ENCODE measurements around the gene KLHL7. TPM values are rescaled to one million over a fixed set of nuclear protein-coding genes. Genes with fewer than 3 reads are reported as not detected.

Gene KLHL7
- total and polyA plus RNA-seq, 9 of the 15 experiments (the other 6 are each of a cell fraction or from before 2014, with no cell fraction given), result 4.2 to 63.1 (median 32.3) TPM

DNA sequence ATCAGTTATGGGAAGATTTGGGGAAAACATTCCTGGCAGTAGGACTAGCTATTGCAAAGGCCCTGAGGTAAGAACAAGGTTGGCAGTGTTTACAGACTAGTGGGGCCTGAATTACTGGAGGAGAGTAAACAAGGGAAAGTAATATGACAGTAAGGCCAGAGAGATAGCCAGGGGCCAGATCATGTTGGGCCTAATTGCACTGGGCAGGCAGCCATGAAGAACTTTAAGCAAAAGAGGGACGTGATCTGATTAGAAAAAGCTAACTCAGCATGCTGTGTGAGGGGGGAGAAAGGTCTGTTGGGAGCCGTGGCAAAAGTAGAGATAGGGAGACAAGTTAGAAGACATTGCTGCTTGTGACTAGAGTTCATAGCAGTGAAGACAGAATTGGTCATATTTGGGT, 85.4 kb downstream of the KLHL7 start (continued):
- TF ChIP-seq, protein P1, sequence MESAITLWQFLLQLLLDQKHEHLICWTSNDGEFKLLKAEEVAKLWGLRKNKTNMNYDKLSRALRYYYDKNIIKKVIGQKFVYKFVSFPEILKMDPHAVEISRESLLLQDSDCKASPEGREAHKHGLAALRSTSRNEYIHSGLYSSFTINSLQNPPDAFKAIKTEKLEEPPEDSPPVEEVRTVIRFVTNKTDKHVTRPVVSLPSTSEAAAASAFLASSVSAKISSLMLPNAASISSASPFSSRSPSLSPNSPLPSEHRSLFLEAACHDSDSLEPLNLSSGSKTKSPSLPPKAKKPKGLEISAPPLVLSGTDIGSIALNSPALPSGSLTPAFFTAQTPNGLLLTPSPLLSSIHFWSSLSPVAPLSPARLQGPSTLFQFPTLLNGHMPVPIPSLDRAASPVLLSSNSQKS (CRISPR knock-in tag; IDR thresholded peaks at IDR 0.05), result no peak
- TF ChIP-seq, protein P2, sequence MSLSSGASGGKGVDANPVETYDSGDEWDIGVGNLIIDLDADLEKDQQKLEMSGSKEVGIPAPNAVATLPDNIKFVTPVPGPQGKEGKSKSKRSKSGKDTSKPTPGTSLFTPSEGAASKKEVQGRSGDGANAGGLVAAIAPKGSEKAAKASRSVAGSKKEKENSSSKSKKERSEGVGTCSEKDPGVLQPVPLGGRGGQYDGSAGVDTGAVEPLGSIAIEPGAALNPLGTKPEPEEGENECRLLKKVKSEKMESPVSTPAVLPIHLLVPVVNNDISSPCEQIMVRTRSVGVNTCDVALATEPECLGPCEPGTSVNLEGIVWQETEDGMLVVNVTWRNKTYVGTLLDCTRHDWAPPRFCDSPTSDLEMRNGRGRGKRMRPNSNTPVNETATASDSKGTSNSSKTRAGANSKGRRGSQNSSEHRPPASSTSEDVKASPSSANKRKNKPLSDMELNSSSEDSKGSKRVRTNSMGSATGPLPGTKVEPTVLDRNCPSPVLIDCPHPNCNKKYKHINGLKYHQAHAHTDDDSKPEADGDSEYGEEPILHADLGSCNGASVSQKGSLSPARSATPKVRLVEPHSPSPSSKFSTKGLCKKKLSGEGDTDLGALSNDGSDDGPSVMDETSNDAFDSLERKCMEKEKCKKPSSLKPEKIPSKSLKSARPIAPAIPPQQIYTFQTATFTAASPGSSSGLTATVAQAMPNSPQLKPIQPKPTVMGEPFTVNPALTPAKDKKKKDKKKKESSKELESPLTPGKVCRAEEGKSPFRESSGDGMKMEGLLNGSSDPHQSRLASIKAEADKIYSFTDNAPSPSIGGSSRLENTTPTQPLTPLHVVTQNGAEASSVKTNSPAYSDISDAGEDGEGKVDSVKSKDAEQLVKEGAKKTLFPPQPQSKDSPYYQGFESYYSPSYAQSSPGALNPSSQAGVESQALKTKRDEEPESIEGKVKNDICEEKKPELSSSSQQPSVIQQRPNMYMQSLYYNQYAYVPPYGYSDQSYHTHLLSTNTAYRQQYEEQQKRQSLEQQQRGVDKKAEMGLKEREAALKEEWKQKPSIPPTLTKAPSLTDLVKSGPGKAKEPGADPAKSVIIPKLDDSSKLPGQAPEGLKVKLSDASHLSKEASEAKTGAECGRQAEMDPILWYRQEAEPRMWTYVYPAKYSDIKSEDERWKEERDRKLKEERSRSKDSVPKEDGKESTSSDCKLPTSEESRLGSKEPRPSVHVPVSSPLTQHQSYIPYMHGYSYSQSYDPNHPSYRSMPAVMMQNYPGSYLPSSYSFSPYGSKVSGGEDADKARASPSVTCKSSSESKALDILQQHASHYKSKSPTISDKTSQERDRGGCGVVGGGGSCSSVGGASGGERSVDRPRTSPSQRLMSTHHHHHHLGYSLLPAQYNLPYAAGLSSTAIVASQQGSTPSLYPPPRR (CRISPR knock-in tag; IDR thresholded peaks at IDR 0.05; ENCODE audit: borderline replicate concordance), result no peak
- TF ChIP-seq RNF2 (IDR thresholded peaks at IDR 0.05) (peak; percentile 37; the same call in 1 of the 2 replicates), ZNF76 (CRISPR knock-in tag; IDR thresholded peaks at IDR 0.05; ENCODE audit: borderline replicate concordance) (no peak), CC2D1A (IDR thresholded peaks at IDR 0.05) (peak; percentile 73; the same call in 1 of the 2 replicates), ZNF584 (CRISPR knock-in tag; IDR thresholded peaks at IDR 0.05; ENCODE audit: low read depth) (no peak), ADNP (tag; IDR thresholded peaks at IDR 0.05) (no peak), ZNF165 (CRISPR knock-in tag; IDR thresholded peaks at IDR 0.05; ENCODE audit: borderline replicate concordance) (no peak), GTF2E2 (tag; IDR thresholded peaks at IDR 0.05) (no peak), RCOR1 (IDR thresholded peaks at IDR 0.05; ENCODE audit: borderline replicate concordance in 1 of 2, low read depth in 2 of 2, low read length in 2 of 2) (peak; percentile 15 to 86; a peak in 2 of 4 replicates), L3MBTL2 (IDR thresholded peaks at IDR 0.05) (0 out of 2 replicates have a peak, but pooled peaks have one; percentile 22), CBFA2T2 (conservative IDR thresholded peaks at IDR 0.05) (peak; percentile 77)
- TF ChIP-seq, protein P3, sequence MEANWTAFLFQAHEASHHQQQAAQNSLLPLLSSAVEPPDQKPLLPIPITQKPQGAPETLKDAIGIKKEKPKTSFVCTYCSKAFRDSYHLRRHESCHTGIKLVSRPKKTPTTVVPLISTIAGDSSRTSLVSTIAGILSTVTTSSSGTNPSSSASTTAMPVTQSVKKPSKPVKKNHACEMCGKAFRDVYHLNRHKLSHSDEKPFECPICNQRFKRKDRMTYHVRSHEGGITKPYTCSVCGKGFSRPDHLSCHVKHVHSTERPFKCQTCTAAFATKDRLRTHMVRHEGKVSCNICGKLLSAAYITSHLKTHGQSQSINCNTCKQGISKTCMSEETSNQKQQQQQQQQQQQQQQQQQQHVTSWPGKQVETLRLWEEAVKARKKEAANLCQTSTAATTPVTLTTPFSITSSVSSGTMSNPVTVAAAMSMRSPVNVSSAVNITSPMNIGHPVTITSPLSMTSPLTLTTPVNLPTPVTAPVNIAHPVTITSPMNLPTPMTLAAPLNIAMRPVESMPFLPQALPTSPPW (CRISPR knock-in tag; IDR thresholded peaks at IDR 0.05), result peak; percentile 94
- TF ChIP-seq, protein P4, sequence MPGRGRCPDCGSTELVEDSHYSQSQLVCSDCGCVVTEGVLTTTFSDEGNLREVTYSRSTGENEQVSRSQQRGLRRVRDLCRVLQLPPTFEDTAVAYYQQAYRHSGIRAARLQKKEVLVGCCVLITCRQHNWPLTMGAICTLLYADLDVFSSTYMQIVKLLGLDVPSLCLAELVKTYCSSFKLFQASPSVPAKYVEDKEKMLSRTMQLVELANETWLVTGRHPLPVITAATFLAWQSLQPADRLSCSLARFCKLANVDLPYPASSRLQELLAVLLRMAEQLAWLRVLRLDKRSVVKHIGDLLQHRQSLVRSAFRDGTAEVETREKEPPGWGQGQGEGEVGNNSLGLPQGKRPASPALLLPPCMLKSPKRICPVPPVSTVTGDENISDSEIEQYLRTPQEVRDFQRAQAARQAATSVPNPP (IDR thresholded peaks at IDR 0.05; ENCODE audit: borderline replicate concordance, insufficient read depth, insufficient read length), result no peak
- TF ChIP-seq, protein P5, sequence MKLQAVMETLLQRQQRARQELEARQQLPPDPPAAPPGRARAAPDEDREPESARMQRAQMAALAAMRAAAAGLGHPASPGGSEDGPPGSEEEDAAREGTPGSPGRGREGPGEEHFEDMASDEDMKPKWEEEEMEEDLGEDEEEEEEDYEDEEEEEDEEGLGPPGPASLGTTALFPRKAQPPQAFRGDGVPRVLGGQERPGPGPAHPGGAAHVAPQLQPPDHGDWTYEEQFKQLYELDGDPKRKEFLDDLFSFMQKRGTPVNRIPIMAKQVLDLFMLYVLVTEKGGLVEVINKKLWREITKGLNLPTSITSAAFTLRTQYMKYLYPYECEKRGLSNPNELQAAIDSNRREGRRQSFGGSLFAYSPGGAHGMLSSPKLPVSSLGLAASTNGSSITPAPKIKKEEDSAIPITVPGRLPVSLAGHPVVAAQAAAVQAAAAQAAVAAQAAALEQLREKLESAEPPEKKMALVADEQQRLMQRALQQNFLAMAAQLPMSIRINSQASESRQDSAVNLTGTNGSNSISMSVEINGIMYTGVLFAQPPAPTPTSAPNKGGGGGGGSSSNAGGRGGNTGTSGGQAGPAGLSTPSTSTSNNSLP (IDR thresholded peaks at IDR 0.05; ENCODE audit: borderline replicate concordance, low read depth, low read length), result peak; percentile 77; the same call in 1 of the 2 replicates
- TF ChIP-seq, protein P6, sequence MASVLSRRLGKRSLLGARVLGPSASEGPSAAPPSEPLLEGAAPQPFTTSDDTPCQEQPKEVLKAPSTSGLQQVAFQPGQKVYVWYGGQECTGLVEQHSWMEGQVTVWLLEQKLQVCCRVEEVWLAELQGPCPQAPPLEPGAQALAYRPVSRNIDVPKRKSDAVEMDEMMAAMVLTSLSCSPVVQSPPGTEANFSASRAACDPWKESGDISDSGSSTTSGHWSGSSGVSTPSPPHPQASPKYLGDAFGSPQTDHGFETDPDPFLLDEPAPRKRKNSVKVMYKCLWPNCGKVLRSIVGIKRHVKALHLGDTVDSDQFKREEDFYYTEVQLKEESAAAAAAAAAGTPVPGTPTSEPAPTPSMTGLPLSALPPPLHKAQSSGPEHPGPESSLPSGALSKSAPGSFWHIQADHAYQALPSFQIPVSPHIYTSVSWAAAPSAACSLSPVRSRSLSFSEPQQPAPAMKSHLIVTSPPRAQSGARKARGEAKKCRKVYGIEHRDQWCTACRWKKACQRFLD (CRISPR knock-in tag; IDR thresholded peaks at IDR 0.05), result no peak

Measured in K562 (cell line).